DND-41 (cell line): ENCODE results near the gene MRPS10.

Experiments
- ATAC-seq: fragments of 200-7000 bp; cut with Tn5 transposase; 3 replicates; pipeline ENCODE4 v1.9.1; 2021; ENCODE audit warnings: low read depth; ENCODE audit not compliant: insufficient read depth
- DNase-seq: peaks from one replicate; pipeline ENCODE4 v3.0.0-alpha.2; 2020
- H2AFZ ChIP-seq: 2 replicates; pipeline ENCODE4 v1.6.0; 2012; ENCODE audit warnings: low read depth, low read length
- H3K27ac ChIP-seq: 2 replicates; pipeline ENCODE4 v1.5.1; 2012; ENCODE audit warnings: low read length, inconsistent platforms
- H3K27me3 ChIP-seq: fragments of 200-600 bp; sonication (generic); 2 replicates; pipeline ENCODE4 v1.6.0; 2012; ENCODE audit warnings: low read length, mild to moderate bottlenecking, inconsistent platforms; ENCODE audit not compliant: insufficient read depth, poor library complexity
- H3K36me3 ChIP-seq: 2 replicates; pipeline ENCODE4 v1.5.1; 2012; ENCODE audit warnings: low read length, inconsistent platforms; ENCODE audit not compliant: insufficient read depth
- H3K4me1 ChIP-seq: 2 replicates; pipeline ENCODE4 v1.5.1; 2012; ENCODE audit warnings: mild to moderate bottlenecking, low read length; ENCODE audit not compliant: insufficient read depth
- H3K4me2 ChIP-seq: 2 replicates; pipeline ENCODE4 v1.6.0; 2012; ENCODE audit warnings: mild to moderate bottlenecking, moderate library complexity, low read length, inconsistent platforms; ENCODE audit not compliant: insufficient read depth
- H3K4me3 ChIP-seq, 2 experiments: fragments of 200-600 bp in 1 of 2; shearing (Covaris generic) in 1 of 2; 2 replicates each; pipeline ENCODE4 v1.5.1; 2012 to 2016; ENCODE audit warnings: inconsistent platforms in 2 of 2, low read length in 2 of 2, mild to moderate bottlenecking in 2 of 2, low read depth in 1 of 2, moderate library complexity in 1 of 2
- H3K79me2 ChIP-seq: 2 replicates; pipeline ENCODE4 v1.6.0; 2012; ENCODE audit warnings: low read length, inconsistent platforms; ENCODE audit not compliant: insufficient read depth
- H3K9ac ChIP-seq: 2 replicates; pipeline ENCODE4 v1.6.0; 2012; ENCODE audit warnings: low read depth, mild to moderate bottlenecking, inconsistent platforms, low read length, moderate library complexity
- H3K9me3 ChIP-seq: 2 replicates; pipeline ENCODE4 v1.5.1; 2012; ENCODE audit warnings: low read length, moderate library complexity, mild to moderate bottlenecking, inconsistent platforms; ENCODE audit not compliant: insufficient read depth, severe bottlenecking
- H4K20me1 ChIP-seq: 2 replicates; pipeline ENCODE4 v1.6.0; 2012; ENCODE audit warnings: low read length; ENCODE audit not compliant: insufficient read depth
- EZH2 ChIP-seq: IDR thresholded peaks from 3 replicates; pipeline ENCODE4 v1.6.1; 2012; ENCODE audit warnings: borderline replicate concordance, low read depth, mild to moderate bottlenecking, moderate library complexity, low read length, inconsistent platforms; ENCODE audit not compliant: severe bottlenecking
- TF ChIP-seq, protein P1 (sequence below): IDR thresholded peaks from 2 replicates; pipeline ENCODE4 v1.5.1; 2012; ENCODE audit warnings: borderline replicate concordance, low read length, moderate library complexity, mild to moderate bottlenecking; ENCODE audit not compliant: poor library complexity, severe bottlenecking; ENCODE audit errors: extremely low read depth

Gene MRPS10

DNA sequence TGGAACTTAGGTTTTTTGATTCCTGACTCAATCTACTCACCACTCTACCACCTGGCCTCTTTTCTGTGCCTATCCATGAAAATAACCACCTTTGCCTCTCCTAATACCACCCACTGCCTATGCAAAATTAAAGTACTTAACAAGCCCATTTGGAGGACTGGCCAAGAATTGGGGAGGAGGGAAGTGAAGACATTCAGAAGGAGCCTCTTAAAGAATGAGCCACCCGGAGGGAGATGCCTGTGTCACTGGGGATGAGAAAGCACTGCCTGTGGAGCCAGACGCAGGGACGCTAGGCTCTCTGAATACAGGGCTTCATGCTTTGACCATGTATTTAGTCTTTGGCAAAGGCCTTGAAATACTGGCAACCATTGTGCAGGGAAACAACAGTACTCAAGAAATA, 40.0 kb upstream of the MRPS10 start:
- Histone ChIP-seq H3K27me3 (no peaks in the 10 kb centered on the region), H3K4me2 (no peak overlapping the region), H3K4me3 (no peak overlapping the region), H2AFZ (no peak overlapping the region), H3K36me3 (peaks cover 16% of the 10 kb centered on the region; the same call in 1 of the 2 replicates), H3K27ac (no peak overlapping the region), H4K20me1 (no peaks in the 10 kb centered on the region), H3K9ac (no peak overlapping the region), H3K4me1 (no peaks in the 10 kb centered on the region), H3K79me2 (no peaks in the 10 kb centered on the region), H3K9me3 (no peaks in the 10 kb centered on the region)
- TF ChIP-seq, protein P1, sequence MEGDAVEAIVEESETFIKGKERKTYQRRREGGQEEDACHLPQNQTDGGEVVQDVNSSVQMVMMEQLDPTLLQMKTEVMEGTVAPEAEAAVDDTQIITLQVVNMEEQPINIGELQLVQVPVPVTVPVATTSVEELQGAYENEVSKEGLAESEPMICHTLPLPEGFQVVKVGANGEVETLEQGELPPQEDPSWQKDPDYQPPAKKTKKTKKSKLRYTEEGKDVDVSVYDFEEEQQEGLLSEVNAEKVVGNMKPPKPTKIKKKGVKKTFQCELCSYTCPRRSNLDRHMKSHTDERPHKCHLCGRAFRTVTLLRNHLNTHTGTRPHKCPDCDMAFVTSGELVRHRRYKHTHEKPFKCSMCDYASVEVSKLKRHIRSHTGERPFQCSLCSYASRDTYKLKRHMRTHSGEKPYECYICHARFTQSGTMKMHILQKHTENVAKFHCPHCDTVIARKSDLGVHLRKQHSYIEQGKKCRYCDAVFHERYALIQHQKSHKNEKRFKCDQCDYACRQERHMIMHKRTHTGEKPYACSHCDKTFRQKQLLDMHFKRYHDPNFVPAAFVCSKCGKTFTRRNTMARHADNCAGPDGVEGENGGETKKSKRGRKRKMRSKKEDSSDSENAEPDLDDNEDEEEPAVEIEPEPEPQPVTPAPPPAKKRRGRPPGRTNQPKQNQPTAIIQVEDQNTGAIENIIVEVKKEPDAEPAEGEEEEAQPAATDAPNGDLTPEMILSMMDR = no peak
- TF ChIP-seq EZH2 = no peak
- no peak for DNase-seq
- ATAC-seq = no peak

DNA sequence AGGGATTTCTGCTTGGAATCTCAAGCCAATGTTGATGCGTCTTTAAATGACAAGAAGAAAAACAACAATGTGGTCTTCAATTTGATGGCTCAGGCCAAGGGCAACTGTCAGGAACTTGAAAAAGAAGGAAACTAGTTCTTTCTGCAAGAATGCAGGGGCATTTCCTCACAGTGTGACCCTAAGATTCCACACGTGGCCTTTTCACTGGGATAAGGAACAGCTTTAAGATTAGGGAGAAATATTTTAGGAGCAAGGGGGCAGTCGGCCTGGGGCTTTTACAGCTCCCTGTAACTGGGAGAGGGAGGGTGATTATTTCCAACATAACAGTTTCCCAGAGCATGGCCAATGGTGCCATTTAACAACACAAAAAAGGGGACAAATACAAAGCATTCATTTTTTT, 39.4 kb upstream of the MRPS10 start:
- no peak for TF ChIP-seq EZH2
- TF ChIP-seq, protein P1 = no peak
- no peak overlapping the region for H3K4me2 ChIP-seq
- H3K9me3 ChIP-seq = no peaks in the 10 kb centered on the region
- no peaks in the 10 kb centered on the region for H4K20me1 ChIP-seq
- peaks cover 16% of the 10 kb centered on the region; the same call in 1 of the 2 replicates for H3K36me3 ChIP-seq
- no peaks in the 10 kb centered on the region for H3K79me2 ChIP-seq
- H3K4me1 ChIP-seq = no peaks in the 10 kb centered on the region
- DNase-seq (no peak), ATAC-seq (no peak)
- no peak overlapping the region for H2AFZ ChIP-seq
- H3K9ac ChIP-seq = no peak overlapping the region
- H3K4me3 ChIP-seq = no peak overlapping the region
- H3K27me3 ChIP-seq = no peaks in the 10 kb centered on the region
- no peak overlapping the region for H3K27ac ChIP-seq

DNA sequence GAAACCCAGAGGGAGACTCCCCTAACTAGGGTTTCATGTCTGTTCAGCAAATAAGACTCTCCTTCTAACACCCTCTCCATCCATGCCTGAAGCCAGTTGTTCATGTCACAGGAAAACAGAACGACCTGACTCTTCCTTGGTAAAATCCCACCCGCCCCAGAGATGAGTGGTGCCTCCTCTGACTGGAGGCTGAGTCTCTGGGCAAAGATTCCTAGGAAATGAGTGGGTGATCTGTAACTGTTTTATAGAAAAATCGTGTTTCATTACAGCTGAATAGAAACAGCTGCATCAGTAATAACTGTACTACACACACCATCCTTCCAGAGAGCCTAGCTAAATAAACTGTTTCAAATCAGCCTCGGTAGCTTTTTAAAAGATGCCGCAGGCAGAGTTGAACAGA, 37.4 kb upstream of the MRPS10 start:
- H3K27ac ChIP-seq = no peak overlapping the region
- H3K9ac ChIP-seq = no peak overlapping the region
- no peaks in the 10 kb centered on the region for H4K20me1 ChIP-seq
- TF ChIP-seq, protein P1 = no peak
- TF ChIP-seq EZH2 = no peak
- no peak overlapping the region for H2AFZ ChIP-seq
- no peak for ATAC-seq
- no peaks in the 10 kb centered on the region for H3K9me3 ChIP-seq
- DNase-seq = no peak
- no peak overlapping the region for H3K4me3 ChIP-seq
- no peaks in the 10 kb centered on the region for H3K79me2 ChIP-seq
- no peaks in the 10 kb centered on the region for H3K27me3 ChIP-seq
- no peaks in the 10 kb centered on the region for H3K4me1 ChIP-seq
- H3K4me2 ChIP-seq = no peak overlapping the region
- peaks cover 16% of the 10 kb centered on the region; the same call in 1 of the 2 replicates for H3K36me3 ChIP-seq

DNA sequence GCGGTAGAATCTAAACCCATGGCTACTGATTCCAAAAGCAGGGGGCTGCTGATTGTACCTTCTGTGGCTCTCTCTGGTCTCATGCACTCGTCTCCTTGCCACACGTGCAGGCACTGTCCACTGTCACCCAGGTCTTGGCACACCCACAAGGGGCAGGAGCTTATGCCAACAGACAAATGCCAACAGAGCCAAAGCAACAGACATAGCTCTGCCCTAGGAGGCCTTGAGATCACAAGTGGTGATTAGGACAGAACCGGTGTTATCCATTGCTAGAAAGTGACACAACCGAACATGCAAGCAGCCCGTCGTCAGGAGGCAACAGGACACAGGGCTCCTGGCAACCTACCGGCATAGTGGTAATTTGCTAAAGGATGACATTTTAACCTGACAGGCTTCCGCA, 36.8 kb upstream of the MRPS10 start:
- no peaks in the 10 kb centered on the region for H3K79me2 ChIP-seq
- no peak overlapping the region for H3K9ac ChIP-seq
- no peak overlapping the region for H3K4me3 ChIP-seq
- no peak for TF ChIP-seq EZH2
- TF ChIP-seq, protein P1 = no peak
- DNase-seq (no peak), ATAC-seq (no peak)
- no peaks in the 10 kb centered on the region for H3K27me3 ChIP-seq
- peaks cover 16% of the 10 kb centered on the region; the same call in 1 of the 2 replicates for H3K36me3 ChIP-seq
- no peak overlapping the region for H3K27ac ChIP-seq
- no peak overlapping the region for H3K4me2 ChIP-seq
- no peaks in the 10 kb centered on the region for H4K20me1 ChIP-seq
- no peak overlapping the region for H2AFZ ChIP-seq
- H3K9me3 ChIP-seq = no peaks in the 10 kb centered on the region
- no peaks in the 10 kb centered on the region for H3K4me1 ChIP-seq
